GM18499 (cell line): ENCODE measurements around the gene NCKAP5L.

ENCODE experiments used
- ATAC-seq: cut with Tn5 transposase; IDR thresholded peaks from one replicate; pipeline ENCODE4 v1.9.1; 2021; ENCODE audit warnings: moderate number of reproducible peaks; ENCODE audit not compliant: insufficient read depth, unreplicated experiment

The NCKAP5L gene

DNA sequence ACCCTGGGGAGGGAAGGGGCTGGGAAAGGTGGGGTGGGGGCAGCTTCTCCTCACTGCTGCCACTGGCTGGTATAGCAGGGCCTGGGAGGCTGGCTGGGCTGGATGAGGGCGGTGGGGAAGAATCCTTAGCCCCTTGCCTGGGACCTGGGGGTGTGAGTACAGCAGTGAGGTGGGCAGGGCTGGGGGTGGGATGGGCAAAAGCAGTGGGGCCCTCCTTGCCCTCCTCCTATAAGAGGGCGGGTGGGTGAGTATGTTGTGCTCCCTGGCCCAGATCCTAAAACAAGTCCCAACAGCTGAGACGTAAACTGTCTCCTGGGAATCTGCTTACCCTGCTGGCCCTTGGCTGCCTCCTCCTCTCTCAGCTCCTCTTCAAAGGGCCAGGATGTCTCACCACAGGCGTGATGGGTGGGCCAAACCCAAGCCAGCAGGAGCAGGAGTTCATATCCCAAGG, 2.2 kb downstream of the NCKAP5L start:
- no peak for ATAC-seq

DNA sequence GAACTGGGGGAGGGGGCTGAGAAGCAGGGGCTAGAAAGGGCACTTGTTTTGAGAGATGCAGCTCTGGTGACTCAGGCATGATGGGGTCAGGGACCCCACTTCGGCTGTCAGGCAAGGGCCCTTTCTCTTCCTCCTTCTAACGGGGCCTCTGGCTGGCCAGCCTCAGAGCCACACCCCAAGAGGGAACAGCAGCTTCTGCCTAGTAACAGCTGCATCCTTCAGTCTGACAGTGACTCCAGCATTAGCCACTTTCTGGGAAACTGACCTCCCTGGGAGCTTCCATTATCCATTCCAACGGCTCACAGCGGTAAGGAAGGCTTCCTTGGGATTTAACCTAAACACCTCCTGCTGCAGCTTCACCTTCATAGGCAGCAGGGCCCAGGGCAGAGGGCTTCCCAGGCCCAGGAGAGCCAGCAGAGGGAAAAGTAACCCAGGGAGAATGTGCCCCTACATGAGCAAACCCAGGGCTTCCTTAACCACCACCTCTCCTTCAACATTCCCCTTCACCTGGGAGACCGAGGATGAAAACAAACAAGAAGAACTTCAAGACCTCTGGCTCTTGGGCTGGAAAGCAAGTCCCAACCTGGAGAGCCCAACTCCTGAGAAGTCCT, 2.7 kb downstream of the NCKAP5L start:
- no peak for ATAC-seq

DNA sequence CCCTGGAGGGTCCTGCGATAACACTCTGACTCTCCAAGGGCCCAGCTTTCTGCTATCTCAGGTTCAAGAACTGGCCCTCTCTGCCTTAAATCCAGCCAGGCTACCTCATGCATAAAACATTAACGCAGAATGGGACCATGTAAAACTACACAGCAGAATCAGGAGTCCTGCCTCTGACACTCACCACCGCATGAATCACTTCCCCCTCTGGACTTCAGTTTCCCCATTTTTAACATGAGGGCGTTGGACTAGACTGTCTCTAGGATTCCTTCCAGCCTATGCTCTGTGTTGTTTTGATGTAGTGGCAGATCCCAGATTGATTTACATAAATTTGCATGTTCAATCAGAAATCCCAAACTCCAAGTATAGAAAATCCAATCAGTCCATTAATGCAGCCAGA, 3.3 kb downstream of the NCKAP5L start:
- no peak for ATAC-seq

DNA sequence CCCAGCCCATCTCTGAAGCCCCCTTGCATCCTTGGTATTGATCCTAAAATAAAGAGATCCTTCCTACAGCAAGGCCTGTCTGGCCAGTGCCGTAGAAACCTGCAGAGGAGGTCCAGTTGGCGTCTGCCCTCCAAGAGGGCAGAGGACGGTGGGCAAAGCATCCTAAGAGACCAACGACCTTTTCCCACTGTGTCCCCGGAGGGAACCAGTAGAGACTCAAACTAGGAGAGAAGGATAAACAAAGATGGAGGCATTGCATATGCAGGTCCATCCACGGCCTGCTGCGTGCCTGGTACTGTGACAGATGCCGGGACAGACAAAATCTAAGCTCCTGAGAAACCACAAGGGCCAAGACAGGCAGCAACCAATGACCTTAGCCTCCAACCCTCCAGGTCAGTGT, 3.8 kb downstream of the NCKAP5L start:
- ATAC-seq = no peak

DNA sequence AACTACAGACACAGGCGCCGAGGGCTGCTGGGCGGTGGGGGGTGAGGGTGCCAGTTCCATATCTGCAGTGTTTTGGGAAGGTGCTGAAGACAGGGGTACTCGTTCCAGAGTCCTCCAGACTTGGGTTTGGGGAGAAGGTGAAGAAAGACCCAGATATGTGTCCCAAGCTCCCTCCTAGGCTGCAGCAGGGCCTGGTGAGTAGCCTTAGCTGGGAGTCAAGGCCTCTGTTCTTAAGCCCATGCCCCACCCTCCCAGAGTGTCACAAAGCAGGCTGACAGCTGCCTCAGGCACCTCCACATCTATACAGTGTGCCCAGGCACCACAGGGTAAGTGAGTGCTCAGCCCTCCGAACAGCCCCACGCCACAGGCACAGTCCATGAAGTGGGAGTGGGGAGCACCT, 4.3 kb downstream of the NCKAP5L start:
- ATAC-seq = no peak

DNA sequence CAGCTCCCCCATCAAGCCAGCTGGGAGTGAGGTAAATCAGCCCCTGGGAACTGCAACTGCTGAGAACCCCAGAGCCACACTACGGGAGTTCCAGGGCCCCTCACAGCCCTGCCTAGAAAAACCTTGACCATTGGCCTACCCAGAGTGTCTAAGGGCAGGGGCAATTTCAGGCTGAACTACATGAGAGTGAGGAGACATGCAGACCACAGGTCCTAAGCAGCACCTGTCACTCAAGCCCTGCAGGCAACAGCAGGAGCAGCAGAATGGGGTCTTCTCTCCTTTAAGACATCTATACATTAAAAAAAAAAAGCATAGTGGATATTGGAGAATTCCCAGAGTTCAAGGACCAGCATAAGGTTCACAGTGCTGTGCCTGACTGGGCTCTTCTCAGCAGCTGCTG, 4.9 kb downstream of the NCKAP5L start:
- ATAC-seq = no peak

DNA sequence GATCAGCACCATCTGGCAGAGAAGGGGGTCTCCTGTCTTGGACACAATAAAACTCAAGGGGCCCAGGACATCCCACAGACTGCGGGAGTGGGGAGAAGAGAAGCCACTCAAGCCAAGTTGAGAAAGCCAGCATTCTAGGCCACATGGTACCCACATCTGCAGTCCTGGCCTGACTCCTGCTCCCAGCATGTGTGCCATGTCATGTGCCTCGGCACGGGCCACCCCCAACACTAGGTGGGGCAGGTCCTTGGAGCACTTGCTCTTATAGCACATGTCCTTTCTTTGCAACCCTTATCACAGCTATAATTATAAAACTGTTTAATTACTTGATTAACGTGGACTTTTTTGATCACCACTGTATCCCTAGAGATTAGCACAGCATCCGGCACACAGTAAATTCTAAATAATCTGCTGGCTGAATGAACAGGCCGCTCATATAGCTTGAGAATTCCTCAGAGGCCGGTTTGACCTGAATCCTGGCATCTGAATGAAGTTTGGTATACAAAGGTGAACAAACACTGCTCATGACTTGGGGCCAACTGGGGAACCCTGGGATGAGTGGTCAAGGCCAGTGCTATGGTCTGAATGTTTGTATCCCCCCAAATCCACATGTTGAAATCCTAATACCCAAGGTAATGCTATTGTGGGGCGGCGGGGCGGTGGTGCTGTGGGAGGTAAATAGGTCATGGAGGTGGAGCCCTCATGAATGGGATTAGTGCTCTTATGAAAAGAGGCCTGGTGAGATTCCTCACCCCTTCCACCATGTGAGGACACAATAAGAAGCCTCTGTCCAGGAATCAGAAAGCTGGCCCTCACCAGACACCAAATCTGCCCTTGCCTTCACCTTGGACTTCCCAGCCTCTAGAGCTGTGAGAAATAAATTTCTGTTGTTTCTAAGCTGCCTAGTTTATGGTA, 6.6 kb downstream of the NCKAP5L start:
- ATAC-seq = no peak

DNA sequence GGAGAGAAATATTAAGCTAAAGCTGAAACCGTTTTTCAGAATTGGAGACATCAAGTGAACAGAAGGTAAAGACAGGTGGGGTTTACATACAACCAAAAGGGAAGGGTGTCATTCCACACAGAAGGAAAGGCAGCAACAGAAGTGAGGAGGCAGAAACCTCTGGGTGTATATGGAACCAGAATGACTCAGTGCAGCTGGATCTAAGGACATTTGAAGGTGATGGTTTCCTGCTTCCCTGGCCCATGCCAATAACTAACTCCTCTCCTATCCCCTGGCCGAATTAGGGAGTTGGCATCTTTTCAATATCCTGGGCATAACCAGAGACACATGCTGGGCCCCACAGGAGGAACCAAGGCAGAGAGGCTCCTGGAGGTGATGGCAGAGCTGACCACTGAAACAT, 8.4 kb downstream of the NCKAP5L start:
- ATAC-seq = no peak

DNA sequence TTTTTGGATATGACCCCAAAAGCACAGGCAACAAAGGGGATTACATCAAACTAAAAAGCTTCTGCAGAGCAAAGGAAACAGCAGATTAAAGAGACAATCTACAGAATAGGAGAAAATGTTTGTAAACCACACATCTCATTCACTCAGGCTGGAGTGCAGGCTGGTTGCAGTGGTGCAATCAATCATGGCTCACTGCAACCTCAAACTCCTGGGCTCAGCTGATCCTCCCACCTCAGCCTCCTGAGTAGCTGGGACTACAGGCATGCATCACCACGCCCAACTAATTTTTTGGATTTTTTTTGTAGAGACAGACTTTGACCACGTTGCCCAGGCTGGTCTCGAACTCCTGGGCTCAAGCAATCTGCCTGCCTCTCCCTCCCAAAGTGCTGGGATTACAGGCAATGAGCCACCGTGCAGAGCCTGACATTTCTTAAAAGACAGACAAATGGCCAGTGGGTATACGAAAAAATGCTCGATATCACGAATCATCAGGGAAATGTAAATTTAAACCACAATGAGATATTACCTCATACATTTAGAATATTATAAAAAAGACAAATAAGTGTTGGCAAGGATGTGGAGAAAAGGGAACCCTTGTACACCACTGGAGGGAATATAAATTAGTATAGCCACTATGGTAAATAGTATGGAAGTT, 9.8 kb downstream of the NCKAP5L start:
- no peak for ATAC-seq

DNA sequence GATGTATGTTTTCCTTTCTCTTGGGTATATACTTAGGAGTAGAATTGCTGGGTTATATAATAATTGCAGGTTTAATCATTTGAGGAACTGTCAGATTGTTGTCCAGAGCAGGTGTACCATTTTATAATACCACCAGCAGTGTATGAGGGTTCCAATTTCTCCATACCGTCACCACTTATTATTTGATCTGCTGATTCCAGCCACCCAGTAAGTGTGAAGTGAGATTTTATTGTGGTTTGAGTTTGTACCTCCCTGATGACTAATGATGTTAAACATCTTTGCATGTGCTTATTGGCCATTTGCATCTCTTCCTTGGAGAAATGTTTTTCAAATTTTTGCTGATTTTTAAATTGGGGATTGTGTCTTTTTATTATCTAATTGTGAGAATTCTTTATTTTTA, 15.1 kb downstream of the NCKAP5L start:
- no peak for ATAC-seq

DNA sequence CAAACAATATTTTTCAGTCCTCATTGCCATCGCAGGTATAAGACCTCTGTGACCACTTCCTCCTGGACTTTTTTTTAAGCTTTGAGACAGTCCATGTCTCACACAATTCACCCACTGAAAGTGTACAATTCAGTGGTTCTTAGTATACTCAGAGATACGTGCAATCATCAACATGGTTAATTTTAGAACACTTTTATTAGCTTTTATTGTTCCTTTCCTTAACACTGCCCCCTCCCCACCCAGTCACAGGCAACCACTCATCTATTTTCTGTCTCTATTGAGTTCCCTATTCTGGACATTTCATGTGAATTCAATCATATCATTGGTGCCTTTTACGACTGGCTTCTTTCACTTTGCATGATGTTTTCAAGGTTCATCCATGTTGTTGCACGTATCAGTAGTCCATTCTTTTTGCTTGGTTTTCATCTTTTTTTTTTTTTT, 16.2 kb downstream of the NCKAP5L start:
- ATAC-seq = no peak

DNA sequence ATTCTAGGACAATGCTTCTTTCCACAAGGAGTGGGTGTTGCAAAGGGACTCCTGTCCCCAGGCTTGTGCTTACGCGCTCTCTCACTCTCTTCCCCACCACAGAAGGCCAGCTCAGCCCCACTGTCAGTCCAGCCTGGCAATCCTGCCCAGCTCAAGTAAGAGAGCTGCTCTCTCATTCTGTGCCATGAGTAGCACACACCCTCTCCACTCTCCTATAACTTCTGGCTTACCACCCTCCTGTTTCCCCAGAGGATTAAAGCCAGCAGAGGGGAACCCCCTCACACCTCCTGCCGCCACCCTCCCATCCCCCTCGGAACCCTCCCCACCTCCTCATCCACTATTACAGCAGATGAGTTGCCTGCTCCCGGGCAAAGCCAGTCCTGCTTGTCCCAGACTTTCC, 17.1 kb downstream of the NCKAP5L start:
- no peak for ATAC-seq

DNA sequence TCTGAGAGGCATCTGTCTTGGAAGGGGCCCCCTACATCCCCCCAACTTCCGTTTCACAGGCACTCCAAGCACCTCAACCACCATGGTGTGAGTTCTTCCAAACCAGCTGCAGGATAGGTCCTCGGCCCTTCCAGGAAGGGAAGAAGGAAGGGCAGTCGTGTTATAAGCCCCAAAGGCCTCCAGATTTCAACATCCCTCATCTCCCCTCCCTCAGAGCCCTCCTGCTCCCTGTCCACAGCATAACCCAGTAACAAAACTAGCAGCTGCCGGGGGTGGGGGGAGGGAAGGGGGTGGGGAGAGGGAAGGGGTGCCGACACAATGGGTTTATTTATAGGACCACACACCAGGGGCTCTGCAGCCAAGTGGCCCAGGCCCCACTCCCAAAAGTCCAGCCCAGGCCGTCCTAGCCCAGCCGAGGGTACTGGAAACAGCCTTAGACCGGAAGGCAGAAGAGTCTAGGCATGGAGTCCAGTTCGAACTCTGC, 18.3 kb downstream of the NCKAP5L start:
- ATAC-seq = no peak

DNA sequence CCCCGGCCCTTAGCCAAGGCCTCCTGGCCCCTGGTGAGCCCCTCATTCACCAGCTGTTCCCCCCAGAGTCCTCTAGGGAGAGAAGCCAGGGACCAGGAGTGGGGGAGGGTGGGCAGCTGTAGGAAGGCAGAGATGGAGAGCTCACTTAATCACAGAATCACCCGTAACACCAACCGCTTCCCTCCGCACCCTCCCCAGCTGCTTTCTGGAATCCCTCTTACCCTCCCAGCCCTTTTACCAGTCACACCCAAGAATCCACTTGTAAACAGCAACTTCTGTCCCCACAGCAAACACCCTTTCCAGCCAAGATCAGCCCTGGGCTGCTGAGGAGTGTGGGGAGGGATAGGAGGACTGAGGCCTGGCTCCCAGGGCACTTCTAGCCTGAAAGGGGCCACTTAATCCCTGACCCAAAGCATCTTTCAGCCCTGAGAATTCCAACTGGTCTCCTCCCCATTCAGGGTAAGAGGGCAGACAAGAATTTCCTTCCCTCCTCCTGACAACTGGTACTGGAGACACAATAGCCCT, 18.8 kb downstream of the NCKAP5L start:
- no peak for ATAC-seq

DNA sequence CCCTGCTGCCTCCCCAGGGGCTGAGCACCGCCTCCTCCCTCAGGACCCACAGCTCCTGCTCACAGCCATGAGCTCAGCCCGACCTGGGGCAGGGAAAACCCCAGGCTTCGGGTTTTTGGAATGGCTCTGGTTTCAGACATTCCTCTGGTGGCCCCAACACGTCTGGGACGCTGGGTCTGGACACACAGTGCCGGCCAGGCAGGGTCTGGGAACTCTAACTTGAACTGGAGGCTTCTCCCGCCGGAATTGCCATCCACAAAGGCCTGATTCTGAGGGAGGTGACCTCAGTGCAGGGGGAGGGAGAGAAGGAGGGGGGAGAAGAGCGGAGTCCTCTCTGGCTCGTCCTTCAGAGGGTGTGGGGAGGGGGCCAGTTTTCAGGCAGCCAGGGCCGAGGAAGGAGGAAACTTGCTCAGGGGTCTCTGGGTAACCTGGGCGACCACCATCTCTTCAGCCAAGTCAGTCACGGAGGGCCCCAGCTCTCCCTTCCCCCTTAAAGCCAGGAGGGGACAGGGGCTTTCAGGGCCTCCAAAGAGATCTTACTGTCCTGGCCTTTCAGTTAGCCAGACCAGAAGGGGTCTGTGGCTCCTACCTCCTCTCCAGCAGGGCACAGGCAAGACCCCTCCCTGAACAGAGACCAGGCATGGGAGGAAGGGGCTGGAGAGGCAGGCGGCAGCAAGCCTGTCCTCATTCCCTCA, 19.4 kb downstream of the NCKAP5L start:
- ATAC-seq = no peak

DNA sequence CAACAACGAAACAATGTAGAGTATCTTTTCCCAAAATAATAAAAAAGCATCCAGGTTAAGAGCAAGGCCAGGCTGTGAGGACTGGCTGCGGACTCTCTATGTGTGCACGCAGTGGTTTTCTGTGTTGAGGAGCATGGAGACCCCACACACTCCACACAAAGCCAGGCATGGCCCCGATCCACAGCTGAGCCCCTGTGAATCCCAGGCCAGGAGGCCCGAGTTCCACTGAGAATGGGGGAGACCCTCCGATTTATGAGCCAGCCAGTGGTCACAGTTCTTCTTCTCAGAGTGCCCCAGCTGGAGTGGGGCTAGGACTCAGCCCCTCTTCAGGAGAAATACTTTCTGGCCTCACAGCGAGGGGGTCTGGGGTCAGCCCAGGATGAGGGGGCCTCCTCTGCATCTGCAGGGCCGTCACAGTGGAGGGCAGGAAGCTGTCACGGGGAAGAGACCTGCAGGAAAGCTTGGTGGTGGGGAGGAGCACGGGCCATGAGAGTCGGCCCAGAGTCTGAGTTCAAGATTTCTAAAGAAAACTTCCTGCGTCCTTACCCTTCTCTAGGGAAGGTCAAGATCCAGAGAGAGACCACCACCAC, 20.1 kb downstream of the NCKAP5L start:
- no peak for ATAC-seq

DNA sequence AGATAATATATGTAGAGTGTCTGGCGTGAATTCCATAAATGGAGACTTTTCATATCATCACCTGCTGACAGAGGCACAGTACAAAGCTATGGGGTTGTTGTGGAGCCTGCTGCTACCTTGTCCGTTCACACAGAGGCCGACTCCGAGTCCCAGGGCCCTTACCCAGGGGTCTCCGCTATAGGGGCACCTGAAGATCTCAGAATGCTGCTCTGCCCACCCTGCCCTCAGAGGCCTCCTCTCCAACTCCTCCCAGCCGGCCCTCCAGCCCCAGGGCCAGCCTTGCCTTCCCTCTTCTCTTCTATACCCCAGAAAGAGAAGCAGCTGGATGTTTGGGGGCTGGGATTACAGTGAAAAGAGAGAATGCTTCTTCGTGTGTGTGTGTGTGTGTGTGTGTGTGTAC, 21.3 kb downstream of the NCKAP5L start:
- ATAC-seq = no peak

DNA sequence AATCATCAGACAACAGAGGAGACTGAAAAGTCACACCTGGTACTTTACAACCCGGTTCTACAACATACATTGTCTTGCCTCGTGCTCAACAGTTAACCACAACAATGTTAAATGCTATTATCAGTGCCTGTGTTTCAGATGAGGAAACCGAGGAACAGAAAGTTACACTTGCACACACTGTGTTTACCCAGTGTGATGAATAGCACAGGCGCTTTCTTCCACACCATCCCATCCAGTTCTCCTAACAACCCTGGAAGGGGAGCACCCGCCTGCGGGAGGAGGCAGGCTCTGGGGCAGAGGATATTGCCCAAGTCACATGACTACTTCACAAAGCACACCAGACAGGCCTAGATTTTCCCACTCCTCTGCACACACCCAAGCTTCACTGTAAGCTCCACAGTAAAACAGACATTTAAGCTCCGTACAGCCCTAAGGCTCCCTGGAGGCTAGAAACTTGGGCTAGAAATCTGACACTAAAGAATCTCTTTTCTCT, 21.8 kb downstream of the NCKAP5L start:
- ATAC-seq = no peak

DNA sequence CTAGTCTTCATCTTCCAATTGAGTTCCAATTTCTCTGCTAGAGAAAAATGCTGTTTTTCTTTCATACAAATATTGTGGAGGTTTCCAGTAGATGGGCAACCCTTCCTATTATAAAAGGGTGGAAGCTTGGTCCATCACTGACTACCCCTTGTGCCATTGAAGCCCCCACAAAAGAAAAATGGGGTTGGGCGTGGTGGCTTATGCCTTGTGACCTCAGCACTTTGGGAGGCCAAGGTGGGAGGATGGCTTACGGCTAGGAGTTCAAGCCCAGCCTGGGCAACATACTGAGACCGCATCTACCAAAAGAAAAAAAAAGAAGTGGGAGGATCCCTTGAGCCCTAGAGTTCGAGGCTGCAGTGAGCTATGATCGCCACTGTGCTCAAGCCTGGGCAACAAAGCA, 22.8 kb downstream of the NCKAP5L start:
- ATAC-seq = no peak

DNA sequence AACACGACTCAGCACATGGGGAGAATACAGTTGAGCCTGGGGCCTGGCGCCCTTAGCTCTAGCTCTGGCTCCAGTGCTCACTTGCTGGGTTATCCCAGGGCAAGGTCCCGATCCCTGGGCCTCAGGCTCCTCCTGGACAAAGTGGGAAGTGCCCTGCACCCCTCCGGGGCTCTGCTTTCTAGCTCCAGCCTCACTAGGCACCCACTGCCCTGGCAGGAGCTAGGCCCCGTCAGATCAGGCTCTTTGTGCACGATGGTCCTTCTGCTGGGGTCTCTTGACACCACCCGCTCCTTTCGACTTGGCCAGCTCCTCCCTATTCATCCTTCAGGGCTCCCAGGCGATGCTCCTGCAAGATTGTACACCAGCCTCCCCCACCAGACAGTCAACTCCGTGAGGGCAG, 23.4 kb downstream of the NCKAP5L start:
- no peak for ATAC-seq
